ENCODE measurements around the gene SLC29A4. TPM values are rescaled to one million over a fixed set of nuclear protein-coding genes. Genes with fewer than 3 reads are reported as not detected.
A peak's percentile ranks its signal among the peaks of the same experiment; 100 is the strongest.
"Not testable (repeated sequence)": the region's sequence is repeated elsewhere in the genome, so short reads cannot be mapped to it uniquely, and the experiment has no call there.

SLC29A4 gene
- total RNA-seq, 1 donor = 1.1 TPM

DNA sequence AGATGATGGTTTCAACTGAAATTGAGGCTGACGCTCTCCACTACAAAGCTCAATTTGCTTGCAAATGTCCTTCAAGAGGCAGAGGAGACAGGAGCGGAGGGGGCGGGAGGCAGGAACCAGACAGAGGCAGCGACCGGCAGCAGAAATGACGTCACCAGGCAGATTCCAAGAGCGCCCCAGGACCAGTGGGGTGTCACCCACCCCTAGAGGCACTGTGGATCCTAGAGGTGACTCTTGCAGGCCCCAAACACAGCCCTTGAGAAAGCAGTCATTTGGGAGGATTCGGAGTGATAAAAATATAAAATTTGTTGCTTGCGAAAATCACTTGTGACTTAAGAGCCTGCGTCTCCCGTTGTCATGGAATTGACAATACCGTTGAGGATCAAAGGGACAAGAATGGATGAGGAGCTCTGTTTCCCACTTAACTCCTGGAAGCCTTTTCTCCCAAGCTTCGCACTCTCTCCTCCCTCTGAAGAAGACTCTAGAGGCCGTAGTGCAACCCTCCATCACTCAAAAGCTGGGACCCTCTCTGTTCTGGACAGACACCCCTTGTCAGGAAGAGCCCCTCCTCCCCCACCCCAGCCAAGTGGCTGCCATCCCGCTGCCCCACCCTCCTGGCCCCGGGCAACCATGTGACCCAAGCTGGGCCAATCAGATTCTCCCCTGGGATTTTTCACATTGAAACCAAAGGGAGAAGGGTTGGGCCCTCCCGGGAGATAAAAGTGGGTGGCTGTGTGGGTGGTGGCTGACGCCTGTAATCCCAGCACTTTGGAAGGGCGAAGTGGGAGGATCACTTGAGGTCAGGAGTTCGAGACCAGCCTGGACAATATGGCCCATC lies 16.3 kb upstream of the SLC29A4 start:
- Histone ChIP-seq H3K4me2 (ENCODE audit: insufficient read depth, low read length) (no peak overlapping the region), H3K9me3 (ENCODE audit: low read depth, low read length) (no peaks in the 10 kb centered on the region), H3K27ac (ENCODE audit: low read depth, low read length) (no peak overlapping the region), H3K36me3 (ENCODE audit: insufficient read depth, low read length) (no peaks in the 10 kb centered on the region), H3K4me3 (ENCODE audit: insufficient read depth, low read length) (no peak overlapping the region), H3K4me1 (ENCODE audit: insufficient read depth, low read length) (no peaks in the 10 kb centered on the region), H3K27me3 (ENCODE audit: insufficient read depth, low read length) (no peaks in the 10 kb centered on the region), H2AFZ (ENCODE audit: low read length) (no peak overlapping the region), H4K20me1 (ENCODE audit: insufficient read depth, low read length) (no peaks in the 10 kb centered on the region), H3K79me2 (ENCODE audit: insufficient read depth, low read length) (no peaks in the 10 kb centered on the region)
- TF ChIP-seq, protein P1, sequence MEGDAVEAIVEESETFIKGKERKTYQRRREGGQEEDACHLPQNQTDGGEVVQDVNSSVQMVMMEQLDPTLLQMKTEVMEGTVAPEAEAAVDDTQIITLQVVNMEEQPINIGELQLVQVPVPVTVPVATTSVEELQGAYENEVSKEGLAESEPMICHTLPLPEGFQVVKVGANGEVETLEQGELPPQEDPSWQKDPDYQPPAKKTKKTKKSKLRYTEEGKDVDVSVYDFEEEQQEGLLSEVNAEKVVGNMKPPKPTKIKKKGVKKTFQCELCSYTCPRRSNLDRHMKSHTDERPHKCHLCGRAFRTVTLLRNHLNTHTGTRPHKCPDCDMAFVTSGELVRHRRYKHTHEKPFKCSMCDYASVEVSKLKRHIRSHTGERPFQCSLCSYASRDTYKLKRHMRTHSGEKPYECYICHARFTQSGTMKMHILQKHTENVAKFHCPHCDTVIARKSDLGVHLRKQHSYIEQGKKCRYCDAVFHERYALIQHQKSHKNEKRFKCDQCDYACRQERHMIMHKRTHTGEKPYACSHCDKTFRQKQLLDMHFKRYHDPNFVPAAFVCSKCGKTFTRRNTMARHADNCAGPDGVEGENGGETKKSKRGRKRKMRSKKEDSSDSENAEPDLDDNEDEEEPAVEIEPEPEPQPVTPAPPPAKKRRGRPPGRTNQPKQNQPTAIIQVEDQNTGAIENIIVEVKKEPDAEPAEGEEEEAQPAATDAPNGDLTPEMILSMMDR (IDR thresholded peaks at IDR 0.05; ENCODE audit: extremely low read depth, low read depth, low read length) = no peak
- peak; percentile 35 for DNase-seq (ENCODE audit: insufficient read length, low spot score, missing footprints)

DNA sequence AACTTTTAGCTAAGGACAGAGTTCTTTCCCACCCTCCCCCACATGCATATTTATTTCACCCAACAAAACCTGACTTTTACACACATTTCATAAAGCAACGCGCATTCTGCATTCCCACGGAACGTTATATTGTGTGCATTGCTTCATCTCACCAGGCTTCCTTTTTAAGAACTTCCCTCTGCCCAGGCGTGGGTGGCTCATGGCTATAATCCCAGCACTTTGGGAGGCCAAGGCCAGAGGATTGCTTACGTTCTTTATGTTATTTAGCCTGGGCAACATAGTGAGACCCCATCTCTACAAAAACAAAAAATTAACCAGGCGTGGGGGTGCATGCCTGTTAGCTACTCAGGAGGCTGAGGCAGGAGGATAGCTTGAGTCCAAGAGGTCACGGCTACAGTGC lies 14.9 kb upstream of the SLC29A4 start:
- not testable (repeated sequence) for H3K27me3 ChIP-seq (ENCODE audit: insufficient read depth, low read length); H4K20me1 ChIP-seq (ENCODE audit: insufficient read depth, low read length); H2AFZ ChIP-seq (ENCODE audit: low read length); H3K36me3 ChIP-seq (ENCODE audit: insufficient read depth, low read length); DNase-seq (ENCODE audit: insufficient read length, low spot score, missing footprints); H3K9me3 ChIP-seq (ENCODE audit: low read depth, low read length); H3K4me2 ChIP-seq (ENCODE audit: insufficient read depth, low read length); H3K27ac ChIP-seq (ENCODE audit: low read depth, low read length); H3K4me1 ChIP-seq (ENCODE audit: insufficient read depth, low read length); H3K4me3 ChIP-seq (ENCODE audit: insufficient read depth, low read length); H3K79me2 ChIP-seq (ENCODE audit: insufficient read depth, low read length)

DNA sequence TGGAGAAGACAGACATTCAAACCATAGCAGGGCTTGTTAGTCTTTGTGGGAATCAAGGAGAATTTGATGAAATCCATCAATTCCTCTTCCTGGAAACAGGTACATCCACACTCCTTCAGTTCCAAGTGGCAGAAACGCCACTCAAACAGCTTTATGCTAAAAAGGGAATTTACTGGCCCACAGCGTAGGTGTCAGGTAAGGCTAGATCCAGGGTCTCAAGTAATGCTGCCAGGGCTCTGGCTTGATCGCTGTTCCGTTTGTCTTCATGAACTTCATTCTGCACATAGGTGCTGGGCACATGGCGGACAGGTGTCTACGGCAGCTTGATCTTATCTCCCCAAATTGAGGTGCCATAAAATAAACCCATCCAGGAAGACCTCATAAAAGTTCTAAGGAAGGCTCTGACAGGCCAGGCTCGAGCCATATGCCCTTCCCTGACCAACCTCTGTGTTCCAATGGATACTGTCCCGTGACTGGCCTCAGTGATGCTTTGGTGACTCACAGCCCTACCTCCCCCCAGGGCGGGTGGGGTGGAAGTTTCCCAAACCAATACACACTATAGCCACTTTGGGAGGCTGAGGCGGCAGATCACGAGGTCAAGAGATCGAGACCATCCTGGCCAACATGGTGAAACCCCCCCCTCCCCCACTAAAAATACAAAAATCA lies 12.6 kb upstream of the SLC29A4 start:
- not testable (repeated sequence) for H3K4me1 ChIP-seq (ENCODE audit: insufficient read depth, low read length); H3K9me3 ChIP-seq (ENCODE audit: low read depth, low read length); DNase-seq (ENCODE audit: insufficient read length, low spot score, missing footprints); H3K79me2 ChIP-seq (ENCODE audit: insufficient read depth, low read length); H3K36me3 ChIP-seq (ENCODE audit: insufficient read depth, low read length); H3K4me3 ChIP-seq (ENCODE audit: insufficient read depth, low read length); H4K20me1 ChIP-seq (ENCODE audit: insufficient read depth, low read length); H3K27me3 ChIP-seq (ENCODE audit: insufficient read depth, low read length); H2AFZ ChIP-seq (ENCODE audit: low read length); H3K27ac ChIP-seq (ENCODE audit: low read depth, low read length); H3K4me2 ChIP-seq (ENCODE audit: insufficient read depth, low read length)

GRCh38 chr7:5270788-5271187 lies 12.0 kb upstream of the SLC29A4 start:
- no peak overlapping the region for H3K4me3 ChIP-seq (ENCODE audit: insufficient read depth, low read length)
- H2AFZ ChIP-seq (ENCODE audit: low read length) = no peak overlapping the region
- H3K4me2 ChIP-seq (ENCODE audit: insufficient read depth, low read length) = no peak overlapping the region
- TF ChIP-seq, protein P1 (IDR thresholded peaks at IDR 0.05; ENCODE audit: extremely low read depth, low read depth, low read length) = no peak
- H3K36me3 ChIP-seq (ENCODE audit: insufficient read depth, low read length) = no peaks in the 10 kb centered on the region
- no peak for DNase-seq (ENCODE audit: insufficient read length, low spot score, missing footprints)
- no peaks in the 10 kb centered on the region for H3K79me2 ChIP-seq (ENCODE audit: insufficient read depth, low read length)
- no peaks in the 10 kb centered on the region for H3K4me1 ChIP-seq (ENCODE audit: insufficient read depth, low read length)
- H4K20me1 ChIP-seq (ENCODE audit: insufficient read depth, low read length) = no peaks in the 10 kb centered on the region
- H3K27me3 ChIP-seq (ENCODE audit: insufficient read depth, low read length) = no peaks in the 10 kb centered on the region
- no peak overlapping the region for H3K27ac ChIP-seq (ENCODE audit: low read depth, low read length)
- H3K9me3 ChIP-seq (ENCODE audit: low read depth, low read length) = no peaks in the 10 kb centered on the region

DNA sequence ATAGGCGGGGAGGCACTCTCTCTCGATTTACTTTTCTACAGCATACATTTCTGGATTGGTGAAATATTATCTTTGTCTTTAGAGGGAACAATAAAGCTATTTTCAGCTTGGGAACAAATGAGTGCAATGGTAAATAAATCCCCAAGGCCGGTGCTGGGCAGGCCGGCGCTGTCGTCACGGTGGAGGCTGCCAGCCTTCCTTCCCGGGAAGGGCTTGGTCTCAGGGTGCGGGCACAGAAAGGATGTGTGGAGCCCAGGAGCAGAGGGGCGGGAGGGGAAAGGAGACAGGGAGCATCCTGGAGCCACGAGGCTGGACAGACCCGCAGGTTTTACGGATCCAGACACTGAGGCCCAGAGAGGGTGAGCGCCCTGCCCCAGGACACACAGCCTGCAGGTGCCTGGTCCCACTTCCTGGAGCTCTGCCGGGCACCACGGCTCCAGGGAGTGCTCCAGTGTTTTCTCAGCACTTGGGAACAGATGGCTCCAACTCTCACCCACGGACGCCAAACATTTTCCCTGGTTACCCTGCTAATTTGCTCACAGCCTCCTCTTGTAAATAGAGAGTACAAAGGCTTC lies 8.8 kb upstream of the SLC29A4 start:
- H3K9me3 ChIP-seq (ENCODE audit: low read depth, low read length); H3K79me2 ChIP-seq (ENCODE audit: insufficient read depth, low read length); H3K4me1 ChIP-seq (ENCODE audit: insufficient read depth, low read length); H3K27me3 ChIP-seq (ENCODE audit: insufficient read depth, low read length); H3K4me3 ChIP-seq (ENCODE audit: insufficient read depth, low read length); H3K27ac ChIP-seq (ENCODE audit: low read depth, low read length); H3K36me3 ChIP-seq (ENCODE audit: insufficient read depth, low read length); H3K4me2 ChIP-seq (ENCODE audit: insufficient read depth, low read length); H2AFZ ChIP-seq (ENCODE audit: low read length); H4K20me1 ChIP-seq (ENCODE audit: insufficient read depth, low read length): not testable (repeated sequence)
- DNase-seq (ENCODE audit: insufficient read length, low spot score, missing footprints) = peak; percentile 72

Measured in osteoblast (primary cell).